Measurements from ENCODE around the gene ZPBP.
"Not testable (repeated sequence)": the region's sequence is repeated elsewhere in the genome, so short reads cannot be mapped to it uniquely, and the experiment has no call there.

The ZPBP gene

DNA sequence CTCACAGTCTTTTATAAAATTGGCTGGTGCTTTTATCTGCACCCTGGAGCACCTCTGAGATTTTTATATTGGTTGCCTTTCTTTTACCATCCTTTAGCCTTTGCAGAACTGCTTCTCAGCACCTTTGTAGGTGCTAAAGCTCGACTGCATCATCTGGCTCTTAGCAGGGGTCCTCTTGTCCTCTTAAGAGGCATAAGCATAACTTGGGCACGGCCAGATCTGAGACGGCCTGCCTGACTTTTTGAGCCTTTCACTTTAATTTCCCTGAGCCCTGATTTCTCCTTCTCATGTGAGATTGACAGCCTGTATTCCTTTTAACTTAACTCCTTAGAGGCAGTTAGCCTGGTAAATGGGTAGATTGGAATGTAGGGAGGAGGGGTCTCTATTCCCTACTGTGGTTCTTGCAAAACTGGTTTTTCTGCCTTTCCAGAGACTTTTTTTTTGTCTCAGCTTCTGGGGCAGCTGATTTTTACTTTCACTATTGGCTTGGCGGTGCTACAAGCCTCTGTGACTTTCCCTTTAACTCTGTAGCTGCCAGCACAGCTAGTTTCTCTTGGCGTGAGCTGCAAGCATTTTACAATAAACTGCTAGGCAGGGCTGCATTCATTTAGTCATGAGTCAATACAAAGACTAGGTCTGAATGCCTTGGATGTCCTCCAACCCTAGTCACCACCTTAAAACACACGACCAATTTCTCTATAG, 24.0 kb downstream of the ZPBP start:
- peaks cover 0 to 8% (median 0%) of the 10 kb centered on the region in 11 experiments; a peak in 2 of 22 replicates for H3K36me3 ChIP-seq
- H3K4me2 ChIP-seq, result peak overlapping the region; percentile 82 to 93 (median 90)
- peak overlapping the region; percentile 50 to 71 (median 56) for H3K4me3 ChIP-seq
- peak overlapping the region; percentile 60 to 80 (median 74) for H3K9ac ChIP-seq
- H3K9me3 ChIP-seq (replicated peaks in 1 of 11), result peaks cover 53 to 72% (median 64%) of the 10 kb centered on the region in 11 experiments
- TF ChIP-seq Cebpa-rat (IDR thresholded peaks at IDR 0.05), result no peak
- H3K27ac ChIP-seq, result peak overlapping the region in 10 of 11 experiments; percentile 39 to 78 (median 68); a peak in 21 of 22 replicates
- H3K27me3 ChIP-seq, result no peaks in the 10 kb centered on the region
- peaks cover 9 to 24% (median 18%) of the 10 kb centered on the region in 10 experiments; a peak in 19 of 20 replicates for H3K4me1 ChIP-seq
- H4K20me1 ChIP-seq, result no peaks in the 10 kb centered on the region

DNA sequence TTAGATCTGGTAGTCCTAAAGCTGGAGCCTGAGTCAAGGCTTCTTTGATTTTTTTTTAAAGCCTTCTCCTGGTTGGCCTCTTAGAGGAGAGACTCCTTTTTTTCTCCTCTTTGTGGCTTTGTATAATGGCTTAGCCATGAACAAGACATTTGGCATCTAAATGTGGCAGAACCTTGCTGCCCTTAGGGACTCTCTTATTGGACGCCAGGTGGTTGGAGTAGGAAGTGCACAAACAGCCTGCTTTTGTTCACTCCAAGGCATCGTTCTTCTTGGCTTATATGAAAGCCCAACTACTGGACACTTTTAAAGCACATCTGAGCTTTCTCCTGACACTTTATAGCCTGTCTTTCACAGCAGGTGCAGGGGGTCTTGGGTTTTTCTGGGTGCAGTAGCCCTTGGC, 25.0 kb downstream of the ZPBP start:
- H3K4me1 ChIP-seq, result peaks cover 9 to 24% (median 18%) of the 10 kb centered on the region in 10 experiments; a peak in 19 of 20 replicates
- H3K9ac ChIP-seq, result peak overlapping the region in 5 of 11 experiments; percentile 69 to 80 (median 75); a peak in 6 of 22 replicates
- peaks cover 54 to 72% (median 65%) of the 10 kb centered on the region in 11 experiments for H3K9me3 ChIP-seq (replicated peaks in 1 of 11)
- TF ChIP-seq Cebpa-rat (IDR thresholded peaks at IDR 0.05), result no peak
- peak overlapping the region in 1 of 11 experiments; percentile 78; a peak in 4 of 22 replicates for H3K27ac ChIP-seq
- peak overlapping the region; percentile 82 to 93 (median 90) for H3K4me2 ChIP-seq
- no peaks in the 10 kb centered on the region for H4K20me1 ChIP-seq
- H3K36me3 ChIP-seq, result peaks cover 0 to 8% (median 0%) of the 10 kb centered on the region in 11 experiments; a peak in 2 of 22 replicates
- peak overlapping the region in 5 of 10 experiments; percentile 50 to 71 (median 56); a peak in 4 of 20 replicates for H3K4me3 ChIP-seq
- H3K27me3 ChIP-seq, result no peaks in the 10 kb centered on the region

DNA sequence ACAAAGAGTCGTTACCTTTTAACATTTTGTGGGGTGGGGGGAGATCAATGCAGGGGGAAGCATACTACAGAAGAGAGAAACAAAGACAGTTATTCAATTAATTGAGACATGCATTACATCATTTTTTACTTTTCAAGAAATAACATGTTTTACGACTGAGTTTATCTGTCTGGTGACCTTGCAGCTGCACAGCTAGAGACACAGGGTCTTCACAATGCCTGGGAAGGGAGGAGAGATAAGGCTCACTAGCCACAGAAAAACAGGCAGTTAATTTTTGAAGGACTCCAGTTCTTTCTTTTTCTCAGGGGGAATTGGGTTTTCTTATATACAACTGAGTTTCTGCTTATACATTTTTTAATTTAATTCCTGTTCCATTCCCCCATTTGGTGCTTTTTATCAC, 30.1 kb downstream of the ZPBP start:
- Histone ChIP-seq H3K27me3 (no peaks in the 10 kb centered on the region), H3K4me2 (no peak overlapping the region), H3K4me3 (no peak overlapping the region), H3K27ac (no peak overlapping the region), H3K9ac (no peak overlapping the region), H3K9me3 (replicated peaks in 1 of 11) (peaks cover 27 to 44% (median 39%) of the 10 kb centered on the region in 11 experiments), H3K36me3 (no peaks in the 10 kb centered on the region), H3K4me1 (peaks cover 0 to 7% (median 6%) of the 10 kb centered on the region in 10 experiments; a peak in 14 of 20 replicates), H4K20me1 (no peaks in the 10 kb centered on the region)
- no peak for TF ChIP-seq Cebpa-rat (IDR thresholded peaks at IDR 0.05)

DNA sequence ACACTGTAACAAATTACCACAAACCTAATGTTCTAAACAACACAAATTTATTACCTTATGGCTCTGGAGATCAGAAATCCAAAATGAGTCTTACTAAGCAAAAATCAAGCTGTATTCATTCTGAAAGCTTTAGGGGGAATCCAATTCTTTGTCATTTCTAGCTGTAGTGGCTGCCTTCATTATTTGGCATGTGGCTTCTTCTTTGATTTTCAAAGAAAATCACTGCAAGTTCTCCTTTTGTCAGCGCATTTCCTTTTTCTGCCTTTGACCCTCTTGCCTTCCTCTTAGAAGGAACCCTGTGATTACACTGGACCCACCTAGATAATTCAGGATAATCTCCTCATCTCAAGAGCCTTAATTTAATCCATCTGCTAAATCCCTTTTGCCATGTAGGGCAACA, 36.9 kb downstream of the ZPBP start:
- H3K27me3 ChIP-seq, result no peaks in the 10 kb centered on the region
- no peaks in the 10 kb centered on the region for H3K36me3 ChIP-seq
- no peak overlapping the region for H3K9ac ChIP-seq
- H3K27ac ChIP-seq, result no peak overlapping the region
- no peaks in the 10 kb centered on the region for H4K20me1 ChIP-seq
- H3K9me3 ChIP-seq (replicated peaks in 1 of 11), result no peaks in the 10 kb centered on the region
- no peak overlapping the region for H3K4me2 ChIP-seq
- TF ChIP-seq Cebpa-rat (IDR thresholded peaks at IDR 0.05), result no peak
- no peaks in the 10 kb centered on the region; a peak in 1 of 20 replicates for H3K4me1 ChIP-seq
- no peak overlapping the region for H3K4me3 ChIP-seq

DNA sequence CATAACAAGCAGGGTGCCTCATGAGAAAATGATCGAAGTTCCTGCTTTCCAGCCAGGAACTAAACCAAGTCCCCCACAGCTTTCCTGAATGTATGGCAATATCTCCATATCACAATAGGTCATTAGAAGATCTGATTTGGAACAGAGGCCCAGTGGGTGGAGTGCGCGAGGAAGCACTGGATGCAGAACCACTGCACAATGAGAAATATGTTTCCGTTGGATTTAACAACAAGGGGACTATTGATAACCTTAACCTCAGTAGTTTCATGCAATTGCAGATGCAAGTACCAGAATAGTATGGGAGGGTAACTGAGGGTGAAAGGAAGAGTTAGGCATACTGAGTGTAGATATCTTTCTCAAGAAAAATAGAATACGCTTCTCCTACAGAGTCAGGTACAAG, 45.3 kb downstream of the ZPBP start:
- no peak overlapping the region for H3K27ac ChIP-seq
- no peak overlapping the region for H3K9ac ChIP-seq
- no peaks in the 10 kb centered on the region for H4K20me1 ChIP-seq
- no peak for TF ChIP-seq Cebpa-rat (IDR thresholded peaks at IDR 0.05)
- H3K4me3 ChIP-seq, result no peak overlapping the region
- H3K27me3 ChIP-seq, result no peaks in the 10 kb centered on the region
- H3K9me3 ChIP-seq (replicated peaks in 1 of 11), result peaks cover 0 to 19% (median 12%) of the 10 kb centered on the region in 11 experiments; a peak in 14 of 22 replicates
- H3K4me2 ChIP-seq, result no peak overlapping the region
- H3K36me3 ChIP-seq, result no peaks in the 10 kb centered on the region
- H3K4me1 ChIP-seq, result no peaks in the 10 kb centered on the region

DNA sequence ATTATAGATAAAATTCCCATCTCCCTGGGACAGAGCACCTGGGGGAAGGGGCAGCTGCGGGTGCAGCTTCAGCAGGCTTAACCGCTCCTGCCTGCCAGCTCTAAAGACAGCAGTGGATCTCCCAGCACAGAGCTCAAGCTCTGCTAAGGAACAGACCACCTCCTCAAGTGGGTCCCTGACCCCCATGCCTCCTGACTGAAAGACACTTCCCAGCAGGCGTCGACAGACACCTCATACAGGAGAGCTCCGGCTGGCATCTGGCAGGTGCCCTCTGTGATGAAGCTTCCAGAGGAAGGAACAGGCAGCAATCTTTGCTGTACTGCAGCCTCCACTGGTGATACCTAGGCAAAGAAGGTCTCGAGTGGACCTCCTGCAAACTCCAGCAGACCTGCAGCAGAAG, 51.9 kb downstream of the ZPBP start:
- H4K20me1 ChIP-seq, H3K4me3 ChIP-seq, H3K9ac ChIP-seq, H3K27ac ChIP-seq, H3K27me3 ChIP-seq, H3K4me2 ChIP-seq, H3K36me3 ChIP-seq, H3K4me1 ChIP-seq: not testable (repeated sequence)
- H3K9me3 ChIP-seq (replicated peaks in 1 of 11), result peaks cover 0 to 10% (median 7%) of the 10 kb centered on the region in 11 experiments; a peak in 10 of 22 replicates

DNA sequence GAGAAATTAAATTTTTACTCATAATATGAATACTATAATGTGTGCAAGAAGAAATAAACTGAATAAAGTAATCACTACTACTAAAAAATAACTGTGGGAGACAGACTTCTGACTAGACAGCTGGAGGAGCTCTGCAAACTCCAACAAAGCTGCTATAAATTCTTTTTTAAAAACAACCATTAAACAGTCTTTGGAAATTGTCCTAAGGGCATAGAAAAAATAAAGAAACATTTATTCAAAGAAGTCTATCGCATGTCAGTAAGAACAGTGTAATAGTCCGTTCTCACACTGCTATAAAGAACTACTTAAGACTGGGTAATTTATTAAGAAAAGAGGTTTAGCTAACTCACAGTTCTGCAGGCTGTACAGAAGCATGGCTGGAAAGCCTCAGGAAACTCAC, 56.0 kb downstream of the ZPBP start:
- Histone ChIP-seq H3K27me3 (no peaks in the 10 kb centered on the region), H3K4me2 (no peak overlapping the region), H3K36me3 (no peaks in the 10 kb centered on the region), H3K9ac (no peak overlapping the region), H3K9me3 (replicated peaks in 1 of 11) (no peaks in the 10 kb centered on the region), H3K27ac (no peak overlapping the region), H3K4me3 (no peak overlapping the region), H3K4me1 (no peaks in the 10 kb centered on the region), H4K20me1 (no peaks in the 10 kb centered on the region)
- TF ChIP-seq Cebpa-rat (IDR thresholded peaks at IDR 0.05), result no peak

DNA sequence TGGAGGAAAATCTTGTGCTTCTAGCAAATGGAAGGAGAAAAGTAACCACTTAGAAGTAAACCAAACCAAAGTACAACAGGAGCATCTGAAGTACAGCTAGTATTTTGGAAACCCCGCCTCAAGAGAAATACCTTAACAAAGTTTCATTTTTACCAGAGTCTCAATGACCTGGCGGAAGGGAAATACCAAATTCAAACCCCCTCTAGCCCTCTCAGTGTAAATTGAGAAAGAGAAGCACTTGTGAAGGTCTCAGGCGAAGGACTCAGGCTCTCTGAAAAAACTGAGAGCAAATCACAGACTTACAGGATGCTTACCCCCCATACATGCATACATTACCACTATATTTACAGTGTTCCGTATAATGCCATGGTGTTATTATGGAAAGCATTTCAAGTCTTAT, 70.1 kb downstream of the ZPBP start:
- H3K9me3 ChIP-seq (replicated peaks in 1 of 11), result peaks cover 0 to 4% (median 0%) of the 10 kb centered on the region in 11 experiments; a peak in 1 of 22 replicates
- no peak overlapping the region for H3K4me3 ChIP-seq
- H3K9ac ChIP-seq, result no peak overlapping the region
- no peak for TF ChIP-seq Cebpa-rat (IDR thresholded peaks at IDR 0.05)
- H3K4me1 ChIP-seq, result no peaks in the 10 kb centered on the region
- no peak overlapping the region for H3K4me2 ChIP-seq
- no peaks in the 10 kb centered on the region for H3K36me3 ChIP-seq
- no peaks in the 10 kb centered on the region for H3K27me3 ChIP-seq
- no peak overlapping the region for H3K27ac ChIP-seq
- no peaks in the 10 kb centered on the region for H4K20me1 ChIP-seq

DNA sequence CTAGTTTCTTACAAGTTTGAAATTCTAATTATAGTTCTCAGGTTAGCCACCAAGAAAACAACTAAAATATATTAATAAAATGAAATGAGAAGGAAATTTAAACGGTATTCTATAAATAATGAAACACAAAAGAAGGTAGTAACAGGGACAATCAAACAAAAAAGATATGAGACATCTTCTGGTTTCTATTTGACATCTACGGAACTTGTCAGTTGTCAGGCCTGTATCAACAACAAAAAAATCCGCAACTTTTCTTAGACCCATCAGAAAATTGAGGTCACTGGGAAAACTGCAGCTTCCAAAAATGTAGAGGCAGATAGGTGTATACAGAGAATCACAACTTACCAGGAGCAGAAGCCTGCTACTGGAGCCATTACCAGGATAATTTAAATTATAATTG, 70.6 kb downstream of the ZPBP start:
- Histone ChIP-seq H3K4me2 (no peak overlapping the region), H3K9ac (no peak overlapping the region), H3K36me3 (no peaks in the 10 kb centered on the region), H3K27ac (no peak overlapping the region), H4K20me1 (no peaks in the 10 kb centered on the region), H3K4me1 (no peaks in the 10 kb centered on the region), H3K27me3 (no peaks in the 10 kb centered on the region), H3K9me3 (replicated peaks in 1 of 11) (peaks cover 0 to 4% (median 0%) of the 10 kb centered on the region in 11 experiments; a peak in 1 of 22 replicates), H3K4me3 (no peak overlapping the region)
- no peak for TF ChIP-seq Cebpa-rat (IDR thresholded peaks at IDR 0.05)

DNA sequence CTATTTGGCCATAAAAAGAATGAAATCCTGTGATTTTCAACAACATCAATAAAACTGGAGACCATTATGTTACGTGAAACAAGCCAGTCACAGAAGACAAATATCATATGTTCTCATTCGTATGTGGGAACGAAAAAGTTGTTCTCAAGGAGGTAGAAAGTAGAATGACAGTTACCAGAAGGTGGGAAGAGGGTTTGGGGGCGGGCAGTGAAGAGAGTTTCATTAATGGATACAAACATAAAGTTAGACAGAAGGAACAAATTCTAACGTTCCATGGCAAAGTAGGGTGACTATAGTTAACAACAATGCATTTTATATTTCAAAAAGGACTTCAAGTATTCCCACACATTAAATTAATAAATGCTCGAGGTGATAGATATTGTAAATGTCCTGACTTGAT, 97.4 kb downstream of the ZPBP start:
- H3K9me3 ChIP-seq (replicated peaks in 1 of 11), result no peaks in the 10 kb centered on the region

More for the DNA sequence above, 97.4 kb downstream of the ZPBP start:
- H3K27ac ChIP-seq, result no peak overlapping the region
- no peak overlapping the region for H3K4me3 ChIP-seq
- H3K27me3 ChIP-seq, result no peaks in the 10 kb centered on the region
- H3K4me1 ChIP-seq, result no peaks in the 10 kb centered on the region
- no peak overlapping the region for H3K4me2 ChIP-seq
- no peak for TF ChIP-seq Cebpa-rat (IDR thresholded peaks at IDR 0.05)
- no peaks in the 10 kb centered on the region for H4K20me1 ChIP-seq
- H3K36me3 ChIP-seq, result no peaks in the 10 kb centered on the region
- no peak overlapping the region for H3K9ac ChIP-seq

Data from BLaER1 treated with 17β-estradiol and CSF1 and Interleukin-3, amounts not matched to agents 10 nM and 100 nM (cell line).